Ishikawa (cell line): ENCODE measurements around the gene CNR2.

ENCODE experiments used
- CEBPB ChIP-seq: IDR thresholded peaks from 2 replicates; pipeline ENCODE4 v1.6.1; 2012
- CREB1 ChIP-seq: IDR thresholded peaks from 2 replicates; pipeline ENCODE4 v1.6.1; 2012; ENCODE audit warnings: low read depth
- EGR1 ChIP-seq: IDR thresholded peaks from 2 replicates; pipeline ENCODE4 v1.6.1; 2012
- EP300 ChIP-seq: IDR thresholded peaks from 2 replicates; pipeline ENCODE4 v1.6.1; 2012; ENCODE audit warnings: borderline replicate concordance
- FOXM1 ChIP-seq: IDR thresholded peaks from 2 replicates; pipeline ENCODE4 v1.6.1; 2012; ENCODE audit warnings: low read depth, borderline replicate concordance
- MAX ChIP-seq: IDR thresholded peaks from 2 replicates; pipeline ENCODE4 v1.6.1; 2012
- NFIC ChIP-seq: IDR thresholded peaks from 2 replicates; pipeline ENCODE4 v1.6.1; 2012
- RAD21 ChIP-seq: IDR thresholded peaks from 2 replicates; pipeline ENCODE4 v1.6.1; 2012; ENCODE audit warnings: low read depth
- REST ChIP-seq: IDR thresholded peaks from 2 replicates; pipeline ENCODE4 v1.6.1; 2012; ENCODE audit warnings: low read depth, mild to moderate bottlenecking
- TAF1 ChIP-seq: IDR thresholded peaks from 2 replicates; pipeline ENCODE4 v1.6.1; 2012; ENCODE audit warnings: low read depth, mild to moderate bottlenecking
- TCF12 ChIP-seq: IDR thresholded peaks from 2 replicates; pipeline ENCODE4 v1.6.1; 2012; ENCODE audit warnings: low read depth
- TEAD4 ChIP-seq: IDR thresholded peaks from 2 replicates; pipeline ENCODE4 v1.6.1; 2012
- USF1 ChIP-seq: IDR thresholded peaks from 2 replicates; pipeline ENCODE4 v1.6.1; 2012
- YY1 ChIP-seq: IDR thresholded peaks from 2 replicates; pipeline ENCODE4 v1.6.1; 2012; ENCODE audit warnings: low read depth
- ZBTB7A ChIP-seq: IDR thresholded peaks from 2 replicates; pipeline ENCODE4 v1.6.1; 2012; ENCODE audit warnings: low read depth

Gene CNR2

GRCh38 chr1:23896491-23896890 is 16.7 kb downstream of the CNR2 start:
- TF ChIP-seq MAX (no peak), FOXM1 (no peak), EP300 (no peak), REST (no peak), TCF12 (no peak), TEAD4 (no peak)

- TF ChIP-seq EP300 (no peak), YY1 (no peak), TEAD4 (no peak), CREB1 (no peak), NFIC (no peak), REST (no peak), ZBTB7A (no peak), FOXM1 (no peak)
These were observed 17.2 kb downstream of the CNR2 start for GRCh38 chr1:23895993-23896392.

- no peak for TF ChIP-seq TAF1
- no peak for TF ChIP-seq TCF12
- no peak for TF ChIP-seq CEBPB
- no peak for TF ChIP-seq NFIC
- TF ChIP-seq ZBTB7A, result no peak
- no peak for TF ChIP-seq REST
These were observed 18.1 kb downstream of the CNR2 start for GRCh38 chr1:23895082-23895481.

- TF ChIP-seq NFIC (no peak), ZBTB7A (no peak), REST (no peak), CEBPB (no peak), TAF1 (no peak), TEAD4 (no peak), RAD21 (no peak), USF1 (no peak), EGR1 (no peak), MAX (no peak), TCF12 (no peak), FOXM1 (no peak), YY1 (no peak), EP300 (no peak)
These were observed 24.1 kb downstream of the CNR2 start for GRCh38 chr1:23889074-23889473.
